HG03108 (cell line): ENCODE measurements around the gene TSKS.

ENCODE experiments used
- ATAC-seq: cut with Tn5 transposase; IDR thresholded peaks from one replicate; pipeline ENCODE4 v1.9.1; 2021; ENCODE audit warnings: moderate library complexity; ENCODE audit not compliant: unreplicated experiment

Gene TSKS

GRCh38 chr19:49767381-49767780 lies 4.3 kb upstream of the TSKS start:
- ATAC-seq = no peak

GRCh38 chr19:49766930-49767299 lies 3.8 kb upstream of the TSKS start, which contains the start of gene AP2A1:
AP2A1 (plus strand) TSS chr19:49767001; CDS start chr19:49767134, 133 bp downstream.
- peak; percentile 1 for ATAC-seq

GRCh38 chr19:49766007-49766929 lies 3.2 kb upstream of the TSKS start:
- ATAC-seq = peak; percentile 88

- no peak for ATAC-seq
These were observed 1.2 kb upstream of the TSKS start for GRCh38 chr19:49764341-49764740.

- ATAC-seq = no peak
These were observed 1.3 kb downstream of the TSKS start for GRCh38 chr19:49761625-49762311.

GRCh38 chr19:49761249-49761624 lies 1.9 kb downstream of the TSKS start:
- no peak for ATAC-seq

GRCh38 chr19:49758292-49758691 lies 4.8 kb downstream of the TSKS start:
- no peak for ATAC-seq

GRCh38 chr19:49755956-49756355 lies 7.2 kb downstream of the TSKS start:
- no peak for ATAC-seq

- ATAC-seq = no peak
These were observed 10.4 kb downstream of the TSKS start for GRCh38 chr19:49752701-49753100.

GRCh38 chr19:49749771-49750170 lies 13.3 kb downstream of the TSKS start:
- ATAC-seq = no peak

- ATAC-seq = no peak
These were observed 13.9 kb downstream of the TSKS start for GRCh38 chr19:49749055-49749716.

- no peak for ATAC-seq
These were observed 16.7 kb downstream of the TSKS start for GRCh38 chr19:49746206-49746958.

- ATAC-seq = no peak
These were observed 18.1 kb downstream of the TSKS start for GRCh38 chr19:49744946-49745381.

- ATAC-seq = no peak
These were observed 21.8 kb downstream of the TSKS start for GRCh38 chr19:49741210-49741844.

GRCh38 chr19:49739933-49740332 lies 23.2 kb downstream of the TSKS start:
- ATAC-seq = no peak

- ATAC-seq = no peak
These were observed 24.0 kb downstream of the TSKS start for GRCh38 chr19:49739098-49739497.

GRCh38 chr19:49738268-49738667 lies 24.8 kb downstream of the TSKS start:
- ATAC-seq = no peak

GRCh38 chr19:49730166-49730565 lies 32.9 kb downstream of the TSKS start:
- ATAC-seq = no peak

- no peak for ATAC-seq
These were observed 35.7 kb downstream of the TSKS start for GRCh38 chr19:49727217-49728030.
